NCI-H2227 (cell line): ENCODE results near the gene ACSM5.
"Not testable (repeated sequence)": the region's sequence is repeated elsewhere in the genome, so short reads cannot be mapped to it uniquely, and the experiment has no call there.

Experiments
- DNase-seq: peaks from one replicate; lab custom pipeline; 2025; ENCODE audit not compliant: unreplicated experiment; lab: John Stamatoyannopoulos, UW

ACSM5 gene

GRCh38 chr16:20446652-20447393, 37.5 kb downstream of the ACSM5 start:
- DNase-seq = not testable (repeated sequence)

- DNase-seq = not testable (repeated sequence)
Measured at GRCh38 chr16:20451364-20451763, 42.0 kb downstream of the ACSM5 start, which contains the start of gene ACSM2A. Gene ACSM2A (plus strand): TSS chr16:20451521. CDS start chr16:20460115, 8,594 bp downstream.

- not testable (repeated sequence) for DNase-seq
Measured at GRCh38 chr16:20453633-20454032, 44.3 kb downstream of the ACSM5 start.

GRCh38 chr16:20459227-20459626, 49.9 kb downstream of the ACSM5 start:
- DNase-seq = not testable (repeated sequence)

GRCh38 chr16:20460313-20460712, 51.0 kb downstream of the ACSM5 start:
- not testable (repeated sequence) for DNase-seq

GRCh38 chr16:20468954-20469353, 59.6 kb downstream of the ACSM5 start:
- DNase-seq = not testable (repeated sequence)

GRCh38 chr16:20469930-20470329, 60.6 kb downstream of the ACSM5 start:
- DNase-seq = not testable (repeated sequence)

GRCh38 chr16:20470732-20471131, 61.4 kb downstream of the ACSM5 start:
- not testable (repeated sequence) for DNase-seq

GRCh38 chr16:20477188-20477744, 67.9 kb downstream of the ACSM5 start:
- DNase-seq = not testable (repeated sequence)

- not testable (repeated sequence) for DNase-seq
Measured at GRCh38 chr16:20483989-20484388, 74.7 kb downstream of the ACSM5 start.

- DNase-seq = no peak
Measured at GRCh38 chr16:20484726-20485125, 75.4 kb downstream of the ACSM5 start.

- DNase-seq = no peak
Measured at GRCh38 chr16:20485408-20485807, 76.1 kb downstream of the ACSM5 start.
